Measurements from ENCODE around the gene PPP1R15A.

DNA sequence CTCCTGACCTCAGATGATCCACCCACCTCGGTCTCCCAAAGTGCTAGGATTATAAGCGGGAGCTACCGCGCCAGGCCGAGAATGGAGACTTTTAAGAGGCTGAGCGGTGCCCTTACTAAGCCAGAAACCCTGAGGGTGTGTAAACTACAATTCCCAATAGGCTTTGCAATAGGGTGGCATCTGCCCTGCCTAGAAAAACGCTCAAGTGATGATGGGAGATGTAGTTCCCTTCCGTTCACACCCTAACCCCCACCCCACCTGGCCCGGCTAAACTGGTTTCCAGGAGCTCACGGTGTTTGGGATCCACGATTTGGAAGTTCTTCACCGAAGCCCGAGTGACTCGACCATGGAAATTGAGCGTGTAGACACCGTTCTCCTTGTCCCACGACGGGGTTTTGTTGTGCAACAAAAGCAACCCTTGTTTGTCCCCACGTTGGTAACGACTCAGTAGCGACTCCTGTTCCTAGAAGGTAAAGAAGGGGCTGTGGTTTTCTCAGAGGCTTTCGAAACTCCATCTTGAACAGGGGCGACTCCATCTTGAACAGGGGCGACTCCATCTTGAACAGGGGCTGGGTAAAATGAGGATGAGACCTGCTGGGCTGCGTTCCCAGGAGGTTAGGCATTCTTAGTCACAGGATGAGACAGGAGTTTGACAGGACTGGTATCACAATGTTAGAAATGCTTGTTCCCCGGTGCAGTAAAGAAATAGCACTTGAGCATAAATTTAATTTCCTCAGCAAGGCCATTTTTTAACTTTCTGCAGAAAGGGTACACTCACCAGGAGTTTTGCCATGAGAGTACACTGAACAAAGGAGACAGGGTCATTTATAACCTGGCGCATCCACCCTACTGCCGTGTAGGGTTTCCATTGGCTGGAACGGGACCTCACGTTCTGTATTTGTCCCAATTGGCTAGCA is 9.8 kb downstream of the PPP1R15A start:
- no peak for TF ChIP-seq EZH2 (IDR thresholded peaks at IDR 0.05; ENCODE audit: low read depth, unreplicated experiment)
- TF ChIP-seq, protein P1, sequence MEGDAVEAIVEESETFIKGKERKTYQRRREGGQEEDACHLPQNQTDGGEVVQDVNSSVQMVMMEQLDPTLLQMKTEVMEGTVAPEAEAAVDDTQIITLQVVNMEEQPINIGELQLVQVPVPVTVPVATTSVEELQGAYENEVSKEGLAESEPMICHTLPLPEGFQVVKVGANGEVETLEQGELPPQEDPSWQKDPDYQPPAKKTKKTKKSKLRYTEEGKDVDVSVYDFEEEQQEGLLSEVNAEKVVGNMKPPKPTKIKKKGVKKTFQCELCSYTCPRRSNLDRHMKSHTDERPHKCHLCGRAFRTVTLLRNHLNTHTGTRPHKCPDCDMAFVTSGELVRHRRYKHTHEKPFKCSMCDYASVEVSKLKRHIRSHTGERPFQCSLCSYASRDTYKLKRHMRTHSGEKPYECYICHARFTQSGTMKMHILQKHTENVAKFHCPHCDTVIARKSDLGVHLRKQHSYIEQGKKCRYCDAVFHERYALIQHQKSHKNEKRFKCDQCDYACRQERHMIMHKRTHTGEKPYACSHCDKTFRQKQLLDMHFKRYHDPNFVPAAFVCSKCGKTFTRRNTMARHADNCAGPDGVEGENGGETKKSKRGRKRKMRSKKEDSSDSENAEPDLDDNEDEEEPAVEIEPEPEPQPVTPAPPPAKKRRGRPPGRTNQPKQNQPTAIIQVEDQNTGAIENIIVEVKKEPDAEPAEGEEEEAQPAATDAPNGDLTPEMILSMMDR (conservative IDR thresholded peaks at IDR 0.05; ENCODE audit: low read depth in 2 of 2) = no peak
- TF ChIP-seq STAT1 (IDR thresholded peaks at IDR 0.05; ENCODE audit: unreplicated experiment) = no peak
- TF ChIP-seq, protein P2, sequence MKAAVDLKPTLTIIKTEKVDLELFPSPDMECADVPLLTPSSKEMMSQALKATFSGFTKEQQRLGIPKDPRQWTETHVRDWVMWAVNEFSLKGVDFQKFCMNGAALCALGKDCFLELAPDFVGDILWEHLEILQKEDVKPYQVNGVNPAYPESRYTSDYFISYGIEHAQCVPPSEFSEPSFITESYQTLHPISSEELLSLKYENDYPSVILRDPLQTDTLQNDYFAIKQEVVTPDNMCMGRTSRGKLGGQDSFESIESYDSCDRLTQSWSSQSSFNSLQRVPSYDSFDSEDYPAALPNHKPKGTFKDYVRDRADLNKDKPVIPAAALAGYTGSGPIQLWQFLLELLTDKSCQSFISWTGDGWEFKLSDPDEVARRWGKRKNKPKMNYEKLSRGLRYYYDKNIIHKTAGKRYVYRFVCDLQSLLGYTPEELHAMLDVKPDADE (IDR thresholded peaks at IDR 0.05) = peak; percentile 94
- no peak for TF ChIP-seq JUNB (IDR thresholded peaks at IDR 0.05; ENCODE audit: unreplicated experiment)
- TF ChIP-seq POLR2AphosphoS5 (IDR thresholded peaks at IDR 0.05; ENCODE audit: low read depth) = no peak
- TF ChIP-seq, protein P3, sequence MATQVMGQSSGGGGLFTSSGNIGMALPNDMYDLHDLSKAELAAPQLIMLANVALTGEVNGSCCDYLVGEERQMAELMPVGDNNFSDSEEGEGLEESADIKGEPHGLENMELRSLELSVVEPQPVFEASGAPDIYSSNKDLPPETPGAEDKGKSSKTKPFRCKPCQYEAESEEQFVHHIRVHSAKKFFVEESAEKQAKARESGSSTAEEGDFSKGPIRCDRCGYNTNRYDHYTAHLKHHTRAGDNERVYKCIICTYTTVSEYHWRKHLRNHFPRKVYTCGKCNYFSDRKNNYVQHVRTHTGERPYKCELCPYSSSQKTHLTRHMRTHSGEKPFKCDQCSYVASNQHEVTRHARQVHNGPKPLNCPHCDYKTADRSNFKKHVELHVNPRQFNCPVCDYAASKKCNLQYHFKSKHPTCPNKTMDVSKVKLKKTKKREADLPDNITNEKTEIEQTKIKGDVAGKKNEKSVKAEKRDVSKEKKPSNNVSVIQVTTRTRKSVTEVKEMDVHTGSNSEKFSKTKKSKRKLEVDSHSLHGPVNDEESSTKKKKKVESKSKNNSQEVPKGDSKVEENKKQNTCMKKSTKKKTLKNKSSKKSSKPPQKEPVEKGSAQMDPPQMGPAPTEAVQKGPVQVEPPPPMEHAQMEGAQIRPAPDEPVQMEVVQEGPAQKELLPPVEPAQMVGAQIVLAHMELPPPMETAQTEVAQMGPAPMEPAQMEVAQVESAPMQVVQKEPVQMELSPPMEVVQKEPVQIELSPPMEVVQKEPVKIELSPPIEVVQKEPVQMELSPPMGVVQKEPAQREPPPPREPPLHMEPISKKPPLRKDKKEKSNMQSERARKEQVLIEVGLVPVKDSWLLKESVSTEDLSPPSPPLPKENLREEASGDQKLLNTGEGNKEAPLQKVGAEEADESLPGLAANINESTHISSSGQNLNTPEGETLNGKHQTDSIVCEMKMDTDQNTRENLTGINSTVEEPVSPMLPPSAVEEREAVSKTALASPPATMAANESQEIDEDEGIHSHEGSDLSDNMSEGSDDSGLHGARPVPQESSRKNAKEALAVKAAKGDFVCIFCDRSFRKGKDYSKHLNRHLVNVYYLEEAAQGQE (IDR thresholded peaks at IDR 0.05; ENCODE audit: unreplicated experiment) = no peak
- peak; percentile 63 for TF ChIP-seq CREB1 (CRISPR knock-in tag; IDR thresholded peaks at IDR 0.05; ENCODE audit: low read depth)
- no peak for TF ChIP-seq EZH2phosphoT487 (IDR thresholded peaks at IDR 0.05; ENCODE audit: unreplicated experiment)
- no peak for TF ChIP-seq NANOG (IDR thresholded peaks at IDR 0.05; ENCODE audit: borderline replicate concordance)
- peak; percentile 28; the same call in 1 of the 2 replicates for TF ChIP-seq ZNF331 (CRISPR knock-in tag; IDR thresholded peaks at IDR 0.05; ENCODE audit: low read depth)
- TF ChIP-seq ZNF114 (CRISPR knock-in tag; IDR thresholded peaks at IDR 0.05) = peak; percentile 98
